Ureter (tissue), 1 donor: ENCODE data around the gene ZCCHC7. TPM values are rescaled to one million over a fixed set of nuclear protein-coding genes. Genes with fewer than 3 reads are reported as not detected.
"Not testable (repeated sequence)": the region's sequence is repeated elsewhere in the genome, so short reads cannot be mapped to it uniquely, and the experiment has no call there.

Source experiments
- DNase-seq: peaks from one replicate; pipeline ENCODE4 v3.0.0-alpha.2; 2020; ENCODE audit warnings: low spot score
- total RNA-seq: library from RNA; stranded (reverse); gene quantifications from one replicate; pipeline ENCODE4 v1.2.4, GENCODE V29; 2023
- donor health status: DM: yes; HTN: yes; CAD: no.

ZCCHC7 gene
- total RNA-seq, 1 donor from 2014 or later: 31.7 TPM

DNA sequence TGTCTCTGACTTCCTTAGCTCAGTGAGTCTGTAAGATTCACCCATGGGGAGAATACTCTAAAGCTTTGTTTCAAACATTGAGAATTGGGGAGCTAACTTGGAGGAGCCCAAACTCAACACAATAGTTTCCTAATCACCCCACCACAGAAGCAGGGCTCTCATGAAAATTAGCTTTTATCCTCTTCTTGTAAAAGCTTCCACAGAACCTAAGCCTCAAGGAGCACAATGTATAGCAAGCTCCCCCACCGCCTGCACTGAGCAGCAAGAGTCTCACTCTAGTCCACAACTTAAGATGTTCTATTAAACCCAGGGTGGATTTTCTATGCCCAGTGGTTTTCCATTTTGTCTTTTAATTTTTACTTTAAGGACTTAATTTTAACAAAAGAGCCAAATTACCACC is 253.2 kb downstream of the ZCCHC7 start:
- DNase-seq: no peak

- DNase-seq: no peak
Observed at GRCh38 chr9:37374892-37375291, 254.5 kb downstream of the ZCCHC7 start.

DNA sequence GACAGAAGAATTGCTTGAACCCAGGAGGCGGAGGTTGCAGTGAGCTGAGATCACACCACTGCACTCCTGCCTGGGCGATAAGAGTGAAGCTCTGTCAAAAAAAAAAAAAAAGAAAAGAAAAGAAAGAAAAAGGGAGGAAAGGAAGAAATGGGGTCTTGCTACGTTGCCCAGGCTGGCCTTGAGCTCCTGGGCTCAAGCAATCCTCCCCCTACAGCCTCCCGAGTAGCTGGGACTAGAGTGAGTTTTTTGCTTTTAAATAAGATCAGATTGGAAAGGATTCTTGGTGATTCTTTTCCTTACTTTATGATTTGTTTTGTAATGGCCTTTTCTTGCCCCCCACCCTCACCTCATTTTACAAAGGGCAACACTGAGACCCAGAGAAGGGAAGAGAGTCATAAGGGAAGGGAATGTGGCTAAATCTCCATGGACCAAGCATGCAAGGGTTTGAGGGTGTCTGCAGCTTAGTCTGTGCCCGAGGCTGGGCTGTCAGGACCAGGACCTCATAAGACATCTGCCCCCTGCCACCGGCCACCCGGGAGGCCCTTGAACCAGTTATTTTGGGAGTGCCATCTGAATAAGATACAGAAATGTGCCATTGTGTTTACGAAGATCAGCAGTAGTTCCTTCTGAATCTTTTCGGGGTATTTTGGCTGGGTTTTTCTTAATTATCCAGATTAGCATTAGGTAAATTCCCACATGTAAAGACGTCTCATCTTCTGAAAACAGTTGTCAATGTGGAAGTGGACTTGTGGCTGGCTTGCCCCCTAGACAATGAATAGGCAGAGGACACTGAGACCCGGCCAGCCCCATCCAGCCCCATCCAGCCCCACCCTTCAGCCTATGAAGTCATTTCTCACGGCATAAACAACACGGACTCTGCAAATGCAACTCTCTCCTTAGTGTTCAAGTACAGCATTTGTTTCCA is 257.6 kb downstream of the ZCCHC7 start:
- no peak for DNase-seq

DNA sequence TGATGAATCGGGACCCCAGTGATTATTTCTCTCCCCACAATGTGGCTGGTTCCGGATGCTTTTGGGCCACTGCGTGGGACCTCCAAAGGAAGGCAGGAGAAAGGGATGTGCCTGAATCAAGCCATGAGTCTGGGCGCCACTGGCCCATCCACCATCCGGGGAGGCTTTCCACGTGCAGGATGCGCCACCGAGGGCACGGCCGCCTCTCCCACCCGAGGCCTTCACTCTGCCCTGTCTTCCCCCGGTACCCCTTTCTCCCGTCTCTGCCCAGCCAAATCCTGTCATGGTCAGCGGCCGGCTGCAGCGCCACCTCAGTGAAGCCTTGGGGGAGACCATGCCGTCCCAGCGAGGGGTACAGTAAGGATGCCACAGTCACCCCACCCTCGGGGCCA is 258.2 kb downstream of the ZCCHC7 start:
- no peak for DNase-seq

GRCh38 chr9:37379835-37380234 is 259.5 kb downstream of the ZCCHC7 start:
- no peak for DNase-seq

GRCh38 chr9:37380570-37380969 is 260.2 kb downstream of the ZCCHC7 start:
- DNase-seq: no peak

DNA sequence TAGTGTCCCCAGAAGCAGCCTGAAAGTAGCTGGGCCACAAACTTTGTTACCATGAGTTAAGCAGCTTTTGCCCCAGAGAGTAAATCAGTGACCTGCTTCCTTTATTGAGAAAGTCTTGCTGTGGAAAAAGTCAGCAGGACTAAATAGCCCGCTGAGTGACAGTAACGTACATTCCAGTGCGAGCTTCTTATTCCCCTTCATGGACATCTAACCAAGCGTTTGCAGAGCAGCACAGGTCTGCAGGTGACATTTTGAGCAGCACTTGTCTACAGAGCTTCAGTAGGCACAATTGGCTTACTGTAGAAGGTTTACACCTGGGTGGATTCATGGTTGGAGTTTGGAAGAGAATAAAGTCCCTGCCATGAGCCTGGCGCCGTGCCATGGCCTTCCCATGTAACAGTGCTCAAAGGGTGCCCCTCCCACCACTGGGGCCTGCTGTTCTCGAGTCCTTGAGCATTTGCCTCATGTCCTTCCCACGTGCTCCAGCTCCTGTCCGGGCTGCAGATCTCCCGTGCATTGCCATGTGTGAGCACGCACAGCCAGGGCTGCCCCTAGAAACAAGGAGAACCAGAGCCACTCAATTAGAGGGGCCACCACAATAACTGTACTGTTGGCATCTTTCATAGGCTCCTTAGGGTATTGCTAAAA is 260.8 kb downstream of the ZCCHC7 start:
- DNase-seq: no peak

DNA sequence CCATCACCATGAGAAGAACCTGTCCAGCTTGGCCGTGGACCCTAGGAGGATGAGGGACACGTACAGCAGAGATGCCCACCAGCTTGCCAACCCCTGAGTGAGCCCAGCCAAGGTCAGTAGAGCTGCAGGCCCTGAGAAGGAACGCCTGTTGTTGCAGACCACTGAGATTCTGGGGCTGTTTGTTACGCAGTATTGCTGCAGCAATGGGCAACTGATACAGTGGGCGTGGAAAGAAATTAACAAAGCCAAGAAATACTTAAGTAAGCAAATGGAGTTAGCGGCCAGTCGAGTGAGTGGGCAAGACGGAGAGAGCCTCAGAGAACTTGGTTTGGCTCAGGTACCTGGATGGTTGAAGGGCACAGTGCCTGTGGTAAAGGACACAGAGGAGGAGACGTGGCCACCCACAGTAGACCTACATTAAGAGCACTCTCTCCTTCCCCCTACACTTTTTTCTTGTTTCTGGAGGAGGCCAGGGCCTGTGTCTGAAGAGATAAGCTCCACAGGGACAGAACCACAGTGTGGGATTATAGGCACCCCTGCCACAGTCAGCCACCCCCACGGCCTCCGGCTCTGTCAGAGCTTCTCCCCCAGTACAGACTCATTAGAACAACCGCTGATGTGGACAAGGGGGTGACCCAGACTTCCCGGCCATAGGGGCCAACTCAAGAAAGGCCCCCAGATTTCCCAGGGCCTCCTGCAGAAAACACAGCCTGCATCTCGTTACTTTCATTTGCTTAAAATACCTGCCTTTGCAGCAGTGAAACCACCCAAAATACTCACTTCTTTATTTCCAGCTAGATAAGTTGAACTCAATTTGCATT is 262.0 kb downstream of the ZCCHC7 start:
- DNase-seq: no peak

DNA sequence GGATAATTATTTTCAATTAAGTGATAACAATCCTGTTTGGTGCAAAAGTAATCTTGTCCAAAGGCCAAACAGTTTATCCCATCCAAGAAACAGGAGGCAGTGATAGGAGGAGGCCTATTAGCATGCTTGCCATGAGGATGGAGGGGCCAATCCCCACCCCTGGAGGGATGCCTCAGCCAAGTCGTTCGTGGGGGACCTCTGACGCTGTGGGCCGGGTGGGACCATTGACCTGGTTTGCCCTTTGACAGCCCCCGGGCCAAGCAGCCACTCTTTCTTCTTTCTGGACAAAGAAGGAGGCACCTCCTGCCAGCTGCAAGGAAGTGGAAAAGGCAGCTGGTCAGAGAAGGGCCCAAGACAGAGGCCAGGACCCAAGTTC is 262.6 kb downstream of the ZCCHC7 start:
- DNase-seq: no peak

DNA sequence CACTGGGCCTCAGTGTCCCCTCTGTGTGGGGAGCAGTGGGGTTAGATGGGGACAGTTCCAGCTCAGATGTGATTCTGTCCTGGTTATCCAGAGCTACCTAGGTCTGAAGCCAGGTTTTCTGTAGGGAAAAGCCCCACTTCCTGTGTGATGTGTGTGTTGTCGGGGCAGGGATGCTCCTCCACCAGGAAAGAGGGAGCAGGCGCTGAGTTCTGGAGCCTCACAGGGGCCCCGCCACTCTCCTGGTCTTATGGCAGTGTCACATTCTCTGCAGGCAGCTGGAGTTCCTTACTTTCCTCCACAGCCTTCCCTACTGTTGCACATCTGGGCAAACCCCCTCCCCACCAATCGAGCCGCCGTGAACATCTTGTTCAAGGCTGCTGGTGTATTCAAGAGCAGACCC is 263.0 kb downstream of the ZCCHC7 start:
- no peak for DNase-seq

DNA sequence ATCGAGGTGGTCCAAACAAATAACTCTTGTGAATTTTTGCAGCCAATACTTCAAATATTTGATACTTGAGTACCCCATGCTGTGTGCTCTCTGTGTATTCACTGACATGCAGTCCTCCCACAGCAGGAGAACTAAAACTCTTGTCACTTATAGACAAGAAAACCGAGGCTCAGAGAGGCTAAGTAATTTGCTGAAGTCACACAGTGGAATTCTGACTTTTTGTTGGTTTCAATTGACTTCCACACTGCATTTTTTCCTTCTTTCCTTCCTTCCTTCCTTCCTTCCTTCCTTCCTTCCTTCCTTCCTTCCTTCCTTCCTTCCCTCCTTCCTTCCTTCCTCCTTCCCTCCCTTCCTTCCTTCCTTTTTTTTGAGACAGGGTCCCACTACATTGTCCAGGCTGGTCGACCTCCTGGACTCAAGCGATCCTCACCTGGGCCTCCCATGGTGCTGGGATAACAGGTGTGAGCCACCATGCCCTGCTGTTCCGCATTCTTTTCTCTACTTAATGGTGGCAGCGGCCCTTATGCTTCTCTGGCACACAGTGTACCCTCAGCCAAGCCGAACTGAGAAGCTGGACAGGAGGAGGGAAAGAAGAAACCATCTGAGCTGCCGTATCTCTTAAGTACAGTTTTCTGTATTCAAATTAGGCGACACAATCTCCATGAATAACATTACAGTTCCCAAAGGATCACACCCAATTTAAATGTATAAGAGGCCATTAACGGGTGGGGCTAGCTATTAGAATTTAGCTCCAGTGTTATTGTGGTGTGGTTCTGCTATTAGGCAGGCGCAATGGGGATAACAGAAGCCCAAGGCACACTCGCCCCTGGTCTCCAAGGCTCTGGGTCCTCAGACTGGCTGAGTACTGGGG is 263.7 kb downstream of the ZCCHC7 start:
- no peak for DNase-seq

- DNase-seq: no peak
Observed at GRCh38 chr9:37385286-37385685, 264.9 kb downstream of the ZCCHC7 start.

DNA sequence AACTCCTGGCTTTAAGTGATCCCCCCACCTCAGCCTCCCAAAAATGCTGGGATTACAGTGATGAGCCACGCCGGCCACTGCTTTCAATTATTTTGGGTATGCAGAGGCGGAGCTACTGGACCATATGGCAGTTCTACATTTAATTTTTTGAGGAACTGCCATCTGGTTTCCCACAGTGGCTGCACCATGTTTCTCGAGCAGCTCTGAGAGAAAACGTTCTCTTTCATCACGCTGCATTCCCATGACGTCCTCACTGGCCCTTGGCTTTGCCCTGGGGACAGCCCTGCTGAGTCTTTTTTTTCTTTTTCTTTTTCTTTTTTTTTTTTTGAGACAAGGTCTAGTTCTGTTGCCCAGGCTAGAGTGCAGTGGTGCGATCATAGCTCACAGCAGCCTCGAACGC is 266.6 kb downstream of the ZCCHC7 start:
- DNase-seq: no peak

GRCh38 chr9:37390759-37391158 is 270.4 kb downstream of the ZCCHC7 start:
- DNase-seq: no peak

- no peak for DNase-seq
Observed at GRCh38 chr9:37392272-37392671, 271.9 kb downstream of the ZCCHC7 start.

- DNase-seq: no peak
Observed at GRCh38 chr9:37395229-37395628, 274.9 kb downstream of the ZCCHC7 start.

DNA sequence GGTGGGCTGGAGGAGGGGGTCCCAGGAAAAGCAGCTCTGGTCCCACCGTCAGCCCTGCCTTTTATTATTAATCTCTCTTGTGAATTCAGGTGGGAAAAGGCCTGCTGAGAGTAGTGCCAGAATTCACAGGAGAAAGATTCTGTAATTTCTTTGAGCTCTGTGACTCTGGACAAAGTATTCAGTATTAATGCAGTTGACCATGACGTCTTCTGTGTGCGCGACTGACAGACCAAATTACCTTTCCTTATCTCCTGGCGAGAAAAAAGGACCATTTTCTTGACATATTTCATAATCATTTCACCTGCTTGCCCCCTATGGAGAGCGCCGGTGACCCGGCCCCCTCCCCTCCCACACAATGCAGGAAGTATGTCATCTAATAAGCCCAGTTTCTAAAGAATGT is 275.3 kb downstream of the ZCCHC7 start:
- DNase-seq: no peak

DNA sequence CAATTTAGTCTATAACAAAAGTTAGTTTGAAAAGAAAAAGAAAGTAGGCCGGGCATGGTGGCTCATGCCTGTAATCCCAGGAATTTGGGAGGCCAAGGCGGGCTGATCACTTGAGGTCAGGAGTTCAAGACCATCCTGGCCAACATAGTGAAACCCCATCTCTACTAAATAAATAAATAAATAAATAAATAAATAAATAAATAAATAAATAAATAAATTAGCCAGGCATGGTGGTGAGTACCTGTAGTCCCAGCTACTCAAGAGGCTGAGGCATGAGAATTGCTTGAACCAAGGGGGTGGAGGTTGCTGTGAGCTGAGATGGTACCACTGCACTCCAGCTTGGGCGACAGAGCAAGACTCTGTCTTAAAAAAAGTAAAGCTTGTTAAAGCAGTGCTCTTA is 277.6 kb downstream of the ZCCHC7 start:
- not testable (repeated sequence) for DNase-seq

- DNase-seq: no peak
Observed at GRCh38 chr9:37398464-37399025, 278.2 kb downstream of the ZCCHC7 start.

- DNase-seq: no peak
Observed at GRCh38 chr9:37399336-37399735, 279.0 kb downstream of the ZCCHC7 start.

DNA sequence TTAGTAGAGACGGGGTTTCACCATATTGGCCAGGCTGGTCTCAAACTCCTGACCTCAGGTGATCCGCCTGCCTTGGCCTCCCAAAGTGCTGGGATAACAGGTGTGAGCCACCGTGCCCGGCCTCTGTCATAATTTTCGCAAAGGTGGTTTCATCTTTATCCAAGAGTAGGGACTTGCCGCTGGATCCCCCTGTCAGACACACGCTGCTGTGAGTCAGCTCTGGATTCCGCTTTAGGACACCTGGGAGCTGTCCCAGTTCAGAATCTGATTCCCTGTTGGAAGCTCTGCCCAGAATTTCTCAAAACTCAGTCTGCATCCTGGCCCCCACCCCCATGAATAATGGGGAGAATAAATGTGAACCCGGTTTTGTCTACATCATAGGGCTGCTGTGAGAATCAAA is 284.2 kb downstream of the ZCCHC7 start:
- DNase-seq: no peak
